ENCODE measurements around the gene TNP2.

Gene TNP2

GRCh38 chr16:11249233-11250061, 19.7 kb downstream of the TNP2 start:
- no peak overlapping the region for H3K4me3 ChIP-seq (ENCODE audit: low read length)
- no peak for DNase-seq (ENCODE audit: low read depth, low spot score)

- no peak overlapping the region for H3K4me3 ChIP-seq (ENCODE audit: low read length)
- DNase-seq (ENCODE audit: low read depth, low spot score): no peak
These were observed 21.0 kb downstream of the TNP2 start for GRCh38 chr16:11248133-11248532.

DNA sequence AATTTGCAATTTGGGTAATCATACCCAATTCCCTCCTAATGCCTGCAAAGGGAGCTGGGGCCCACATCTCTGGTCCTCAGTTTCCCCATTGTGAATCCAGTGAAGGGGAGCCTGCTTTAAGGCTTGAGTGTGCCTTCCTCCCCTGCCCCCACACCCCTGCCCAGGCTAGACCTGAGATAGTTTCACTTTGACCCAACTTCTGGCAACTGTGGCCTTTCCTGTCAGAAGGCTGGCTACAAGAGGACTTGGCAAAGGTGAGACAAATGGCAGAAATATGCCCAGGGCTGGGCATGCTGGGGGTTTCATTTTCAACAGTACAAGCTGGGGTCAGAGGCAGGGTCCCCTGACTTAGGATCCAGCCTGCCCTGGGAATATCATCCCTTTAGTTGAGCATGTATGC, 23.1 kb downstream of the TNP2 start:
- no peak for DNase-seq (ENCODE audit: low read depth, low spot score)
- no peak overlapping the region for H3K4me3 ChIP-seq (ENCODE audit: low read length)

GRCh38 chr16:11245222-11245737, 23.8 kb downstream of the TNP2 start:
- DNase-seq (ENCODE audit: low read depth, low spot score): no peak

GRCh38 chr16:11242658-11243057, 26.5 kb downstream of the TNP2 start:
- no peak for DNase-seq (ENCODE audit: low read depth, low spot score)
- H3K4me3 ChIP-seq (ENCODE audit: low read length): no peak overlapping the region

More at GRCh38 chr16:11245222-11245737, 23.8 kb downstream of the TNP2 start:
- H3K4me3 ChIP-seq (ENCODE audit: low read length): no peak overlapping the region

- no peak for DNase-seq (ENCODE audit: low read depth, low spot score)
- H3K4me3 ChIP-seq (ENCODE audit: low read length): no peak overlapping the region
These were observed 27.5 kb downstream of the TNP2 start for GRCh38 chr16:11241480-11242204.

- no peak overlapping the region; the same call in 1 of the 2 replicates for H3K4me3 ChIP-seq (ENCODE audit: low read length)
- peak; percentile 59 for DNase-seq (ENCODE audit: low read depth, low spot score)
These were observed 28.3 kb downstream of the TNP2 start for GRCh38 chr16:11240636-11241473.

- H3K4me3 ChIP-seq (ENCODE audit: low read length): no peak overlapping the region
- no peak for DNase-seq (ENCODE audit: low read depth, low spot score)
These were observed 29.2 kb downstream of the TNP2 start for GRCh38 chr16:11239644-11240632.

DNA sequence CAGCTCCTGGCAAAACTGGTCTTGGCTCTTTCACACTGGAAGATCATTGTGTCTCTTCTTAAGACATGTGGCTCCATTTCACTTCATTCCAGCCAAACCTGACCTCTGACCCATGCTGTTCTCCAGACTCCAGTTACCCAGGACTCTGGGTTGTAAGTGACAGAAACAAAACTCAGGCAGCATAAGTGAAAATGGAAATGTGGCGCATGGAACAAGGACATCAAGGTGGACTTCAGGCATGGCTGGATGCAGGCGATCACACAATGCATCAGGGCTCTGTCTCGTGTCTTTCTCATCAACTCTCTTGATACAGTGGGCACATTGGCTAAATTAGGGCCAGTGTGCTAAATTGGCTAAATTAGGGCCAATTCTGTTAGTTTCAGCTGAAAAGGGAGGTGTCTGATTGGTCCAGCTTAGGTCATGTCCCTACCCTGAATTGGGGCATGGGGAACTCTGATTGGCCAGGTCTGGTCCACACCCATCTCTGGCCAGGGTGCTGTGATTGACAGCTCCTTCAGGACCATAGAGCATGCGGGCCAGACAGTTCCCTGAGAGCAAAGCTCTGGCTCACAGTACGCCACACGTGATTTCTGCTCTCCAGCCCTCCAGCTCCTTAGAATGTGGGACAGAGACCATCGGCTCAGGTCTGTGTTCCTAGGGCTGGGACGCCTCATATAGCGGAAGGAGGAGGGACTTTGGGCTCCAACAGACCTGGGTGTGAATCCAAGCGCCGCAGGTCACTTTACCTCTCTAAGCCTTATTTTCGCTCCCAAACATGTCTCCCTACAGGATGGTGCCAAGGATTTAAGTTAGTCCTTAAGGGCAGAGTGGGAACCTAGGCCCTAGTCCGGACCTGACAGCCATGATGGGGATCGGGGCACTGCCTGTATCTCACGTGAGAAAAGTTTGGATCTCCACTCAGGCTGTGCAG, 30.6 kb downstream of the TNP2 start:
- DNase-seq (ENCODE audit: low read depth, low spot score): no peak
- H3K4me3 ChIP-seq (ENCODE audit: low read length): no peak overlapping the region

DNA sequence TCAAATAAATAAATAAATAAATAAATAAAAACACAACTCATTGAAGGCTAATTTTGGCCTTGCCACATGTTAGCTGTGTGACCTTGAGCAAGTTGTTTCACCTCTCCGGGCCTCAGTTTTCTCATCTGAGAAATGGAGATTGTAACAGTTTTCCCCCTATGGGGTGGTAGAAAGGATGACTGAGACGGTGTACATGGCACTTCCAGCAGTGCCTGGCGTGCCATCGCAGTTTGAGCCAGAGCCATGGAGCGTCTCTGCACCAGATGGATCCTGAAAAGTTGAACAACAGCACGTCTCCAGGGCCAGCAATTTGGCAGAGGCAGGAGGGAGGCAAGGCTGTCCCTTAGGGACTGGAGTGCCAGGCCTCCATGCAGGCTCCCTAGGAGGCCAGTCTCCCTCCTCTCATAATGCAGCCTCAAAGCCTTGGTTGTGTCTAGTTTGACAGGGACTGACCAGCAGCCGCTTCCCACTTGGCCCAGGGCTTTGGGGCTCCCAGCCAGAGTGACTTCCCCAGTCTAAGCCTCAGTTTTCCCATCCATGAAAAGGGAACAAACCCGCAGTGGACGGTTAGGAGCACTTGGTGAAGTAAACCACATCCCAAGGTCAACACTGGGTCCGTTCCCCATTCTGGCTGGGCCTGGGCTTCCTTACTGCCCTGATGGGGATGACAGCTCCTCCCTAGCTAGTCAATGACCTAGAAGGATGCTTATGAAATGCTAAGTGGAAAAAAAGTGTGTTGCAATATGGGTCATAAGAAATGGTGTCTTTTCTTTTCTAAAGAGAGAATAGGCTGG, 32.5 kb downstream of the TNP2 start:
- no peak overlapping the region for H3K4me3 ChIP-seq (ENCODE audit: low read length)
- no peak for DNase-seq (ENCODE audit: low read depth, low spot score)

DNA sequence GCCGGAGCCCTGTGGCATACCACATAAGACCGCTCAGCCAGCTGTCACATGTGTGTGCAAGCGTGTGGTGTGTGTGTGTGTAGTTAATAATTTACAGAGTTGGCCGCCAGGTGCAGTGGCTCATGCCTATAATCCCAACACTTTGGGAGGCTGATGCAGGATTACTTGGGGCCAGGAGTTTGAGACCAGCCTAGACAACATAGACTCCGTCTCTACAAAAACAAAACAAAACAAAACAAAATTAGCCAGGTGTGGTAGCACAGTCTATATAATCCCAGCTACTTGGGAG, 33.5 kb downstream of the TNP2 start:
- H3K4me3 ChIP-seq (ENCODE audit: low read length): no peak overlapping the region
- DNase-seq (ENCODE audit: low read depth, low spot score): no peak

GRCh38 chr16:11234884-11235702, 34.0 kb downstream of the TNP2 start:
- no peak for DNase-seq (ENCODE audit: low read depth, low spot score)
- no peak overlapping the region for H3K4me3 ChIP-seq (ENCODE audit: low read length)

- H3K4me3 ChIP-seq (ENCODE audit: low read length): no peak overlapping the region
- no peak for DNase-seq (ENCODE audit: low read depth, low spot score)
These were observed 35.3 kb downstream of the TNP2 start for GRCh38 chr16:11233727-11234376.

DNA sequence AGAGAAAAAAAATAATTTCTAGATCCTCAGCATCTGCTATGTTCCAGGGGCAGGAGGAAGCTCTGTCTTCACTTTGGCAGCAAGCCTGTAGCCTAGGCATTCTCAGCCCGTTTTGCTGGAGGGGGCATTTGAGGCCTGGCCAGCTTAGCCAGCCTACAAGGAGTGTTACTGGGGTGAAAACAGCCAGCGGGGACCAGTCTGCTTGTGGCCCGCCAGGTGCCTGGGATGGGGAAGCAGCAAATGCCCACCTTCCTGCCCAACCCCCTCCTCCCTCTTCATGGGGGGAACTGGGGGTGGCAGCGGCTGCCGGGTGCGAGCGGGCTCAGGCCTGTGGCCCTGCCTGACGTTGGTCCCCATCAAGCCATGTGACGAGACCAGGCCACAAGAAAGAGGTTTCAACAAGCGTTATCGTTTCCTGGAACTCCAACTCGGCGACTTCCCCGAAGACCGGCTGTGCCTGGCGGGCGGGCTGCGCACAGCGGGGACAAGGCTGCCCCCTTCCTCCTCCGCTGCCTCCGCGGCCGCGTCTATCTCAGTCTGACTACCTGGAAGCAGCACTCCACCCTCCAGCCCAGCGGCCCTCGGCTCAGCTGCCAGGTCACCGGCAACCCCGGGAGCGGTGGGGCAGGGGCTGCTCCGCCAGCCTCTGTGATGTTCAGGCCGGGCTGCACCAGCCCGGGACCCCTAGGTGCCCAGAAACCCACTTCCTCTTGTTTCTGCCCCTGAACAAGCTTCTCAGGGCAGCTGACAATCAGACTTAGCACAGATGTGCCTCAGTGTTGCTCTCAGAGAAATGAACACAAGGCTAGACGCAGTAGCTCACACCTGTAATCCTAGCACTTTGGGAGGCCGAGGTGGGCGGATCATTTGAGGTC, 36.0 kb downstream of the TNP2 start:
- H3K4me3 ChIP-seq (ENCODE audit: low read length): peak overlapping the region; percentile 38
- DNase-seq (ENCODE audit: low read depth, low spot score): peak; percentile 95

All from Jurkat, Clone E6-1 (cell line).